GM19238 (cell line): ENCODE measurements around the gene UGGT1.

Experiments used
- DNase-seq: peaks from one replicate; pipeline ENCODE4 v3.0.0; 2011; ENCODE audit warnings: low spot score; ENCODE audit not compliant: insufficient read length

The UGGT1 gene

DNA sequence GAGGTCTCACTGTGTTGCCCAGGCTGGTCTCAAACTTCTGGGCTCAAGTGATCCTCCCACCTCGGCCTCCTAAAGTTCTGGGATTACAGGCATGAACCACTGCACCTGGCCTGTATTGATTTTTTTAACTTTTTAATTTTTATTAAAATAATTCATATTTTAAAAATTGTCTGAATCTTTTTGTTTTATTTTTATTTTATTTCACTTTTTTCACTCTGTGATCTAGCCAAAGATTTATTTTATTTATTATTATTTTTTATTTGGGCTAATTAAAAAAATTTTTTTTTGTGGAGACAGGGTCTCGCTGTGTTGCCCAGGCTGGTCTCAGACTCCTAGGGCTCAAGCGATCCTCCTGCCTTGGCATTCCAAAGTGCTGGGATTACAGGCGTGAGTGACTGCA lies 14.1 kb downstream of the UGGT1 start:
- no peak for DNase-seq

DNA sequence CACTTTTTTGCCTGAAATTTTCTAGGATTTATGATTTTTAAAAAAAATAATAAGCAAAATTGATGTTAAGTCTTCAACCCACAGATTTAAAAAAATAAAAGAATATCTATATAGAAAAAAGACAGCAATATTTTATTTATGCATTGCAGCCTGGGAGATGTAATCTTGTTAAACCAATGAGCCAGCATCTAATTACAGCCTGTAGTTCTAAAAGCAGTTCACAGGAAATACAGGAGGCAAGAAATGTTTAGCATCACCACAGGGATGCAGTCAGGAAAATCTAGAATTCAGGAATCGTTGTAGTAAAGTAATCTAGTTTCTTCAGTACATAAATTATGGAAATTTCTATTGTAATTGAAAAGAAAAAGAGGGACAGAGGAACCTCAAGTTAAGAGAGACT lies 17.2 kb downstream of the UGGT1 start:
- DNase-seq: no peak

- DNase-seq: no peak
These were observed 18.2 kb downstream of the UGGT1 start for GRCh38 chr2:128109243-128109642.

GRCh38 chr2:128115921-128116623 lies 25.1 kb downstream of the UGGT1 start:
- no peak for DNase-seq

GRCh38 chr2:128134573-128134972 lies 43.6 kb downstream of the UGGT1 start:
- no peak for DNase-seq

DNA sequence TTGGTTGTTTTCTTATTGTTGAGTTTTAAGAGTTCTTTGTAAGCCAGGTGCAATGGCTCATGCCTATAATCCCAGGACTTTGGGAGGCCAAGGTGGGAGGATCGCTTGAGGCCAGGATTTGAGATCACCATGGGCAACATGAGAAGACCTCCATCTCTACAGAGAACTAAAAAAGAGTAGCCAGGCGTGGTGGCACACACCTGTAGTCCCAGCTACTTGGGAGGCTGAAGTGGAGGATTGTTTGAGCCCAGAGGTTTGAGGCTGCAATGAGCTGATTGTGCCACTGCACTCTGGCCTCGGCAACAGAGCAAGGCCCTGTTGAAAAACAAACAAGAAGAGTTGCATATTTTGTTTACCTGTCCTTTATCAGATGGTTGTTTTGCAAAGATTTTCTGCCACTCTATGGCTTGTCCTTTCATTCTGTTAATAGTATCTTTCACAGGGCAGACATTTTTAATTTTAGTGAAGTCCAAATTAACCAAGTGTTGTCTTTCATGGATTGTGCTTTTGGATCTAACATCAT lies 46.2 kb downstream of the UGGT1 start:
- DNase-seq: no peak

GRCh38 chr2:128139624-128140023 lies 48.6 kb downstream of the UGGT1 start:
- no peak for DNase-seq

DNA sequence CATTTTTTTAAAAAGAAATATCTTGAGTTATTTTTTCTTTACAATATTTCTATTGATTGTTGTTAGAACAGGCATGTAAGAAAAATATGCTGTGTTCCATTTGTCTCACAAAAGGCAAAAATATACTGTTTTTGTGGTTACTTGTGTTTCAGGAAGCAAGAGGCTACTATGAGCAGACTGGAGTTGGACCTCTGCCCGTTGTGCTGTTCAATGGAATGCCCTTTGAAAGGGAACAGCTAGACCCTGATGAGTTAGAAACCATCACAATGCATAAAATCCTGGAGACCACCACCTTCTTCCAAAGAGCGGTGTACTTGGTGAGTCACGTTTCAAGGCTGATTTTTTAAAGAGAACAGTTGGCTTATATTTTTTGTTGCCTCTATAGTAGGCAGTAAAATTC lies 54.7 kb downstream of the UGGT1 start:
- no peak for DNase-seq

DNA sequence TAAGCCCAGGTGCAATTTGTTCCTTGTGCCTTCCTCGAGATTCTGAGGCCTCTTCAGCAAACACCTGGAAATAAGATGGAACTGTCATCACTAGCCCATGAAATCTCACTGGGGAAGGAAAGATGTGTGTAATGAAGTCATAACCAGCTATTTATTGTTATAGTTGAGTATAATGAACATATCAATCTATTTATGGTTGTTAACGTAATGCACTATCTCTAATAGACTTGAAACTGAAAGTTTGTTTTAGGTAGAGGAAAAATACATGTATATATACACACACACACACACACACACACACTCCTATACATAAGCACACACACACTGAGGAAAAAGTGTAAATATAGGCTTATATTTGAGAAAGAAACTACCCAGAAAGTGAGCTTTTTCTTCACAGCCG lies 62.8 kb downstream of the UGGT1 start:
- DNase-seq: no peak

- no peak for DNase-seq
These were observed 63.2 kb downstream of the UGGT1 start for GRCh38 chr2:128154225-128154624.

GRCh38 chr2:128155970-128156369 lies 65.0 kb downstream of the UGGT1 start:
- no peak for DNase-seq

- no peak for DNase-seq
These were observed 65.8 kb downstream of the UGGT1 start for GRCh38 chr2:128156812-128157211.

- no peak for DNase-seq
These were observed 66.6 kb downstream of the UGGT1 start for GRCh38 chr2:128157644-128158043.

- no peak for DNase-seq
These were observed 67.2 kb downstream of the UGGT1 start for GRCh38 chr2:128158176-128158575.

- no peak for DNase-seq
These were observed 68.4 kb downstream of the UGGT1 start for GRCh38 chr2:128159437-128159836.

DNA sequence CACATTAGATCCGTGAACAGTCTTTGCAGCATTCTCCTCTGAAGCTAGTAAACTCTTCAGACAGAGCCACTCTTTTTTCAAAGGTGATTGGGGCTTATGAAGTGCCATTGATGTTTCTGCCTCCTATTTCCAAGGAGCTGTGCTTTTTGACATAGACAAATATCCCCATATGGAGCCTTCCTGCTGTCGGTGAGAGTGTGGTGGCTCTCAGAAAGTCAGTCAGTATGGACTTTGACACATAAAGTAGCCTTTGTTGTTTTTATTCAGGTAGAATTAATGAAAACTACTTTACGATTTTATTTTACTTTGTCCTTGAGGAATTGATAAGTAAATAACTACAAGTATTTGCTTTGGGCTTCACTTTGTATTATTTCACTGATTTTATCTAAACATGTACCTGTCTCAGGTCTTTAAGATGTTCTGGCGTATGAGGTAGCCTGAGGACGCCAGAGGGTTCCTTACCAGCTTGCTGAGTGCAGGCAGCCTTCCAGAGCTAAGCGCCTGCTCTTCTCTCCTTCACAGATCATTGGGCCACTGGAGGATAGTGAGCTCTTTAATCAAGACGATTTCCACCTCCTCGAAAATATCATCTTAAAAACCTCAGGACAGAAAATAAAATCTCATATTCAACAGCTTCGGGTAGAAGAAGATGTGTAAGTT lies 69.7 kb downstream of the UGGT1 start:
- no peak for DNase-seq

DNA sequence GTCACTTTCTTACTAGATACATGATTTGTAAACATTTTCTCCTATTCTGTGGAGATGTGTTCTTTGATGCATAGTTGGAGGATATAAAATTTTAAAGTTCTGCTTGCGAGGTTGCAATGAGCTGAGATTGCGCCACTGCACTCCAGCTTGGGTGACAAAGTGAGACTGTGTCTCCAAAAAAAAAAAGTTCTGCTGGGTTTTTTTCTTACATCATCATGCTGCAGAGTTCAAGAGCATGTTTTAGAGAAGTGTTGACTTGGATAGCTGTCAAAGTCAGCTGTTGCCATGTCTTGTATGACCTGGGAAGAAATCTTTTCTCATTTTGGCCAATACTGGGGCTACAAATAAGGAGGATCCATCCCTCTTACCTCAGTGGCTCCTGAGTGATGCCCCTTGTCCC lies 71.3 kb downstream of the UGGT1 start:
- no peak for DNase-seq

GRCh38 chr2:128164311-128164710 lies 73.3 kb downstream of the UGGT1 start:
- DNase-seq: no peak

- DNase-seq: no peak
These were observed 75.8 kb downstream of the UGGT1 start for GRCh38 chr2:128166746-128167353.

DNA sequence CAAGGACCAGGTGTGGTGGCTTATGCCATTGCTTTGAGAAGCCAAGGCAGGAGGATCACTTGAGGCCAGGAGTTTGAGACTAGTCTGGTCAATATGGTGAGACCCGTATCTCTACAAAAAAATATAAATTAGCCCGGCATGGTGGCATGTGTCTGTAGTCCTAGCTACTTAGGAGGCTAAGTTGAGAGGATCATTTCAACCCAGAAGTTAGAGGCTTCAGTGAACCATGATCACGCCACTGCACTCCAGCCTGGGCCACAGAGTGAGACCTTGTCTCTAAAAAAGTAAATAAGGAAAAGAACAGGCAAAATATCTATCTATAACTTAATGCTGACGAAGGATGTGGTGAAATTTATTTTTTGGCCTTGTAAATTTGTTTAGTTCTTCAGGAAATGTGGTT lies 78.1 kb downstream of the UGGT1 start:
- DNase-seq: no peak

DNA sequence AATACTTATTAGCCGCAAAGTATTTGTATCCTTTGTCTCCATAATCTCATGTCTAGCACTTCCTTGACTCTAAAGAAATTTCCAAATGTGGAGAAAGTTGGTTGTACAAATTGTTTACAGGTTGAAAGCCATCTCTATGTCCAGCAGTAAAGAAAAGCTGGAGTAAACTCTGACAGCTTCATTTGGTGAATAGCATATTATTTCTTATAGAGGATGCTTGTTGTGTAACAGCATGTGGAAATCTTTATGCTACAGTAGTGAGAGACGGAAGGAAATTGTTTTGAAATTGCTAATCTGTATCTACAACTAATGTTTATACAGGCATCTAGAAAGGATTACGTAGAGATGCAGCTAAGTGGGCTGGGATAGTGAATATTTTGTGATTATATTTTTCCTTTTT lies 78.5 kb downstream of the UGGT1 start:
- no peak for DNase-seq

DNA sequence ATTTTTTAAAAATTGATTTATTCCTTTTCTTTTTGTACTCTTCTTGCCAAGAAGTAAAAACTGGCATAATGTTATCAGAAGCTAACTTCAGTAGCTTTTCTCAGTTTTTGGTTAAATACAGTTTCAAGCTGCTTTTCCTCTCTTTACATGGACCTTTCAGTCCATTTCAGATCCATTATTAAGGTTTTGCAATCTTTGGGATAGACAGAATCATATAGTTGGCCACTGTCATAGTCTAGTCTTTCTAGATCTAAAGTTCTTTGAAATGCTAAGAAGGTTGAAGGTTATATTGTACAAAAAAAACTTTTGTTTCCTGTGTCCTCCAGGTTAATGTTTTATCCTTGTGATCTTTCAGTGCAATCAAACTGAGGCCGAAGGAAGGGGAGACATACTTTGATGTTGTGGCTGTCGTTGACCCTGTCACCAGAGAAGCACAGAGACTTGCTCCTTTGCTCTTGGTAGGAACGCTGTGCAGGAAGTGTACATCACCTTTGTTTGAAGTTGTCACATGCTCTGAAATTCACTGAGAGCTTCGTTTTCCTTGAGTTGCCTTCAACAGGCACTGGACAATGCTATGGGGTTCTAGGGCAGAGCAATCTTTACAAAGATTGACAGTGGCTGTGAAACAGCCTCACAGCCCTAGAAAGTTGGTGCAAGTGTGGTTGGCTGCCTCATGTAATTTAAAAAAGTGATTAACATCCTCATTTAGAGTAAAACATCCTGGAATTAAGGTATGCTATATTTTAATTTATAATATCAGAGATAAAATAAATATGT lies 79.1 kb downstream of the UGGT1 start:
- DNase-seq: no peak
